GM10248 (cell line): ENCODE data around the gene BCAS4.
"Not testable (repeated sequence)": the region's sequence is repeated elsewhere in the genome, so short reads cannot be mapped to it uniquely, and the experiment has no call there.

Experiments
- CTCF ChIA-PET: fragments of 300-600 bp; sonication (Branson Sonifier 250); formaldehyde crosslinking; extraction: SDS; loops from one replicate; lab custom pipeline; 2021; ENCODE audit warnings: antibody characterized with exemption; lab: Yijun Ruan, JAX
- POLR2A ChIA-PET: fragments of 350-650 bp; sonication (Branson Sonifier 250); formaldehyde crosslinking; extraction: SDS; loops from one replicate; lab custom pipeline; 2020; ENCODE audit warnings: antibody characterized with exemption; lab: Yijun Ruan, JAX
- DNase-seq: peaks from one replicate; pipeline ENCODE4 v3.0.0; 2012; ENCODE audit errors: extremely low spot score
- TF ChIP-seq, protein P1 (sequence below): IDR thresholded peaks from 2 replicates; pipeline ENCODE4 v1.5.1; 2012; ENCODE audit warnings: mild to moderate bottlenecking, low read depth; ENCODE audit errors: extremely low read depth, missing control alignments, control extremely low read depth

The BCAS4 gene

GRCh38 chr20:50798650-50799049 lies 3.8 kb downstream of the BCAS4 start:
- DNase-seq, result no peak
- TF ChIP-seq, protein P1, sequence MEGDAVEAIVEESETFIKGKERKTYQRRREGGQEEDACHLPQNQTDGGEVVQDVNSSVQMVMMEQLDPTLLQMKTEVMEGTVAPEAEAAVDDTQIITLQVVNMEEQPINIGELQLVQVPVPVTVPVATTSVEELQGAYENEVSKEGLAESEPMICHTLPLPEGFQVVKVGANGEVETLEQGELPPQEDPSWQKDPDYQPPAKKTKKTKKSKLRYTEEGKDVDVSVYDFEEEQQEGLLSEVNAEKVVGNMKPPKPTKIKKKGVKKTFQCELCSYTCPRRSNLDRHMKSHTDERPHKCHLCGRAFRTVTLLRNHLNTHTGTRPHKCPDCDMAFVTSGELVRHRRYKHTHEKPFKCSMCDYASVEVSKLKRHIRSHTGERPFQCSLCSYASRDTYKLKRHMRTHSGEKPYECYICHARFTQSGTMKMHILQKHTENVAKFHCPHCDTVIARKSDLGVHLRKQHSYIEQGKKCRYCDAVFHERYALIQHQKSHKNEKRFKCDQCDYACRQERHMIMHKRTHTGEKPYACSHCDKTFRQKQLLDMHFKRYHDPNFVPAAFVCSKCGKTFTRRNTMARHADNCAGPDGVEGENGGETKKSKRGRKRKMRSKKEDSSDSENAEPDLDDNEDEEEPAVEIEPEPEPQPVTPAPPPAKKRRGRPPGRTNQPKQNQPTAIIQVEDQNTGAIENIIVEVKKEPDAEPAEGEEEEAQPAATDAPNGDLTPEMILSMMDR, result no peak
- ChIA-PET POLR2A (no interaction called here), CTCF (interaction anchor here (0.6 to 4.5 kb wide), 6 partner anchors 8 to 130 kb away, joined by 3 to 22 read pairs (median 7); no protein-coding TSS in a partner anchor)

DNA sequence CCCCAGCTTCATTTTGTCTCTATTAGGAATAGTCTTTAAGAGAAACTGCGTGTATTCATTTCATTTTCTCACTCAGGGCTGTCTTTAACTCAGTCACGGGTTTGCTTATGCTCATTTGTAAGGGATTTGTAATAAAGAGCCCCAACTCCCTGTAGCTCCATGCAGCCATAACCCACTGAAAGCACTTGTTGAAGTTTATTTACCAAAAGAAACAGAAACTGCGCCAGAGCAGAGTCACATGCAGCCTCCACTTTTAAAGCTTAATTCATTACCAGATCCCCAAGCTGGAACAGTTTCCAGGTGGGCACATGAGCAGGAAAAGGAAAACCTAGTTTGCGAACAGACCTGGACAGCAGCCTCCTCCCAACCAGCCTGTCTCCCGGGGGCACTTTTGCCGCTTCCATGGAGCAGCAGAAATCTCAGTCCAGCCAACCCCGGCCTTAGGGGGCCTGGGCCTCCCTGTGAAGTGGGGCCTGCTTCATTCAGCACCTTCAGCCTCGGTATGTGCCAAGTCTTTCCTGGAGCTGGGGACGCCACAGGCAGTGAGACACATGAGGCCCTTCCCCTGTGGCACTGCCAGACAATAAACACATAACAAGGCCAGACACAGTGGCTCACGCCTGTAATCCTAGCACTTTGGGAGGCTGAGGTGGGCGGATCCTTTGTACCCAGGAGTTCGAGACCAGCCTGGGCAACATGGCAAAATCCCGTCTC lies 4.5 kb downstream of the BCAS4 start:
- no peak for DNase-seq
- CTCF ChIA-PET, result interaction anchor here (1.0 to 4.5 kb wide), 8 partner anchors 9 to 130 kb away, joined by 3 to 22 read pairs (median 6); no protein-coding TSS in a partner anchor
- POLR2A ChIA-PET, result no interaction called here
- TF ChIP-seq, protein P1, result no peak

DNA sequence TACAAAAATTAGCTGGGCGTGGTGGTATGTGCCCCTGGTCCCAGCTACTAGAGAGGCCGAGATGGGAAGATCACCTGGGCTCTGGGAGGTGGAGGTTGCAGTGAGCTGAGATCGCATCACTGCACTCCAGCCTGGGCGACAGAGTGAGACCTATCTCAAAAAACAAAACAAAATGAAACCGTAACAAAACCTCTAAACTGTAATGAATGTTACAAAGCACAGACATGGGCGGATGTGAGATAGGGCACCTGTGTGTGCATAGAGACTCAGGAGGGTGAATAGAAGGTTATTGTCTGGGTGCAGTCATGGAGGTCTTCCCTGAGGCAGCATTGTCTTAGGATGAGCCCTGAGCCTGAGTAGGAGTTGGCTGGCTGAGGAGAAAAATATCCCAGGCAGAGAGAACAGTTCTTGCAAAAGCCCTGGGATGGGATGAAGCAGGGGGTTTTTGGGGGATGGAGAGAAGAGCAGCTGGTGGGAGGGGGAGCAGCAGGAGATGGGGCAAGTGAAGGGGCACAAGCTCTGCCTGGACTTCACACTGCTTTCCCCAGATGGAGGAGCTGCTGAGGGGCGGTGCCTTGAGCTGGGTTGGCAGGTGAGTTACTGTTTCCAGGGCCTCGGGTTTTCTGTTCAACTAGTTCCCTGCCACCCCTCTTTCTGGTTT lies 5.2 kb downstream of the BCAS4 start:
- ChIA-PET POLR2A (no interaction called here), CTCF (interaction anchor here (0.8 to 4.5 kb wide), 9 partner anchors 9 to 129 kb away, joined by 3 to 22 read pairs (median 5); no protein-coding TSS in a partner anchor)
- peak; percentile 71 for DNase-seq
- TF ChIP-seq, protein P1, result no peak

GRCh38 chr20:50800986-50801746 lies 6.3 kb downstream of the BCAS4 start:
- POLR2A ChIA-PET, DNase-seq: not testable (repeated sequence)
- CTCF ChIA-PET, result interaction anchor here (0.9 to 4.5 kb wide), 6 partner anchors 10 to 128 kb away, joined by 3 to 22 read pairs (median 7); no protein-coding TSS in a partner anchor

DNA sequence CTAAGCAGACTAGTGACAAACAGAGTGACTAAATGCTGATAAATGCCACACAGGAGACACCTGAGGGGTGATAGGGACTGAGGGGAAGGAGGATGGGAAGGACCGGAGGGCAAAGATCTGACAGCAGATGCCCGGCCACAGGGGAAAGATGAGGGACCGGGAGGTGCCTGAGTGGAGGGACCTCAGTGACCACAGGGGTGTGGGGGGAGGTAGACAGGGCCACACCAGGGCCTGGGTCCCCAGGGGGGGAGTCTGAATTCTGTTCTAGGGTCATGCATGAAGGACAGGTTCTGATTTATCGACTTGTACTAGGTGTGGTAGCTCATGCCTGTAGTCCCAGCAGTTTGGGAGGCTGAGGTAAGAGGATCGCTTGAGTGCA lies 6.9 kb downstream of the BCAS4 start:
- TF ChIP-seq, protein P1, result no peak
- CTCF ChIA-PET, result interaction anchor here (0.9 to 4.5 kb wide), 3 partner anchors 11 to 128 kb away, joined by 3 to 22 read pairs (median 10); no protein-coding TSS in a partner anchor
- POLR2A ChIA-PET, result no interaction called here
- DNase-seq, result no peak

GRCh38 chr20:50802289-50802688 lies 7.4 kb downstream of the BCAS4 start:
- TF ChIP-seq, protein P1, result no peak
- CTCF ChIA-PET, result interaction anchor here (0.9 to 4.5 kb wide), 3 partner anchors 11 to 127 kb away, joined by 3 to 22 read pairs (median 10); no protein-coding TSS in a partner anchor
- DNase-seq, result no peak
- POLR2A ChIA-PET, result no interaction called here
